DLD1 (cell line): ENCODE results near the gene TMED8.
"Not testable (repeated sequence)": the region's sequence is repeated elsewhere in the genome, so short reads cannot be mapped to it uniquely, and the experiment has no call there.

Experiments used
- in situ Hi-C: cut with HindIII; loops from 2 replicates; pipeline ENCODE4 v1.10.0; 2017; ENCODE audit warnings: low sequenced_read_pairs

The TMED8 gene

DNA sequence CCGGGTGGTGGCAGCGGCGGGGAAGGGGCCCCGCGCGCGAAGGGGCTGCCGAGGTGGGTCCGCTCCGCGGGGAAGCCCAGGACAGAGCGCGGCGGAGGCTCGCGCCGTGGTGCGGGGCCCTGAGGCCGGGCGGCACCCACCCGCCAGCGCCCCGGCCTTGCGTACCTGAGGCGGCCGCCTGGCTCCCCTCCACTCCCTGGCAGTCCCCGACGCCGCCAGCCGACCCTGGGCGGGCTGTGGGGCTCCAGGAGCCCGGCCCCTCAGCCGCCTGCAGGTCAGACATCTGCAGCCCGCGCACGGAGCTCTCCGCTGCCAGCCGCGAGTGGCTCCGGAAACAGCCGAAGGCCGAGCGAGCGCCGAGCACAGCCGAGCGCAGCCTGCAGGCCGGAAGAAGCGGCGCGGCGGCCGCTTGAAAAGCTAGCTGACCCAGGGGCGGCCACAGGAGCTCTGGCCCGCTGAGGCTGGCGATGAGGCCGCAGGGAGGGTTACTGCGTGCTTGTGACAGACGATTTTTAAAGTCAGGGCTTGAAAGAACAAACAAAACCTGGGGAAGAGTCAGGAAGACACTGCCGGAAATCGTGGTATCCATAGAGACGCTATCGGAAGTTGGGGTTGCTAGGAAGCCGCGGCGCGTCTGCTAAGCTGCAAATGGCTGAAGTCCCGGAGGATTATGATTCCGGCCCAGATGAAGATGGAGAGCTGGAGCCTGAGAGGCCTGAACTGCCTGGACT, at the start of gene TMED8, which contains the start of gene SAMD15:
Gene TMED8, minus strand, starts transcription at position 324 of the 731 bp plus-strand sequence. Its CDS starts 41 bp downstream, at position 283.
Gene SAMD15, plus strand, starts transcription at position 609 of the 731 bp plus-strand sequence. Its CDS starts 40 bp downstream, at position 649.
- in situ Hi-C loops, result no loop called here

DNA sequence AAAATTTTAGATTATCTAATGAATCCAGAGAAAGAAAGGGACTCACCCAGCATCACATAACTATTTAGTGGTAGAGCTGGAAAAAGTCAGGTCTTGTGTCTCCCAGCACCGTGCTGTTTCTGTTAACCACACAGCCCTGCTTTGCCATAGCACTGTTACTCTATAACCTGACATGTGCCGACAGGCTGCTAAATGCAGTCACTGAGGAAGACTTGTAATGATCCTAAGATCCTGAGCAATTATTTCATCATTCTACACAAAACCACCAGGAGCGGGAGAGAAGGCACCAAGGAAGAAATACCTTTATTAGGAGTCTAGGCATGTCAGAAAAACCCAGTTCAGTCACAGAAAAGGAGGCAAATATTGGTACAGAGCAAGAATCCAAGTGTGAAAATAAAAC, 49.5 kb upstream of the TMED8 start:
- in situ Hi-C loops, result no loop called here

- in situ Hi-C loops, result no loop called here
These were observed 48.0 kb upstream of the TMED8 start for GRCh38 chr14:77424862-77425261.

GRCh38 chr14:77423423-77423822, 46.5 kb upstream of the TMED8 start, which contains the start of gene NOXRED1:
TSS of gene NOXRED1 (minus strand) at chr14:77423523. CDS start at chr14:77422889, 634 bp downstream.
- in situ Hi-C loops, result no loop called here

DNA sequence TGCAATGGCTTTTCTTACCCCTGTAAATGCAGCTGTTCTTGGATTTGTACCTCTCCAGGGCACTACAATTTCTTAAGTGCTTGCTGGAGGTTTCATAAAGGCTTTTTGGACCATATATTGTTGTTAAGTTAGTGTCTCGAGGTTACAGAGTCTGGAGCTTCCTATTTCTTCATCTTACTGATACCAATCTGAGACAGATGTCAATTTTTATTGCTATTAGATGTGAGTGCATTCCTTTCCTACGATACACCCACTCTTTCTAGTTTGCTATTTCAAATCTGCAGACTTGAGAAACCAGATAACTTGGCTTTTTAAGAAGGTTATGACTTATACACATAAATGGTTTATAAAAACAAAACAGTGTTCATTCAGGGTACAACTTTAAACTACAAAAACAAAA, 44.3 kb upstream of the TMED8 start:
- in situ Hi-C loops, result no loop called here

DNA sequence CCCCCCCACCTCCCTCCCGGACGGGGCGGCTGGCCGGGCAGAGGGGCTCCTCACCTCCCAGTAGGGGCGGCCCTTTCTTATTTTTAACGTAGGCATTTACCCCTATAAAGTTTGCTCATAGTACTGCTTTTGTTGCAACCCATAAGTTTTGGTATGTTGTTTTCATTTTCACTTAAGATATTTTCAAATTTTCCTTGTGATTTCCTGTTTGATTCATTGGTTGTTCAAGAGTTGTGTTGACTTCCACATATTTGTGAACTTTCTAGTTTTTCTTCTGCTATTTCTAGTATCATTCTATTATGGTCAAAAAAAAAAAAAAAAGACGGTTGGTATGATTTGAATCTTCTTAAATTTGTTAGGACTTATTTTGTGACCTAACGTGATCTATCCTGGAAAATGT, 39.9 kb upstream of the TMED8 start:
- in situ Hi-C loops, result no loop called here

DNA sequence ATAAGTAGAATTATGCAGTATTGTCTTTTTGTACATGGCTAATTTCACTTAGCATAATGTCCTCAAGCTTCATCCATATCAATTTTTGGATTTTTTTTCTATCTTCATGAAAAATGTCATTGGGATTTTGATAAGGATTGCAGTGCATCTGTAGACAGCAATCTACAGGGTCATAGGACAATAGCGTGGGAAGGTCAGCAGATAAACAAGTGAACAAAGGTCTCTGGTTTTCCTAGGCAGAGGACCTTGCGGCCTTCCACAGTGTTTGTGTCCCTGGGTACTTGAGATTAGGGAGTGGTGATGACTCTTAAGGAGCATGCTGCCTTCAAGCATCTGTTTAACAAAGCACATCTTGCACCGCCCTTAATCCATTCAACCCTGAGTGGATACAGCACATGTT, 39.2 kb upstream of the TMED8 start:
- in situ Hi-C loops, result not testable (repeated sequence)

- in situ Hi-C loops, result not testable (repeated sequence)
These were observed 38.6 kb upstream of the TMED8 start for GRCh38 chr14:77415403-77416030.

DNA sequence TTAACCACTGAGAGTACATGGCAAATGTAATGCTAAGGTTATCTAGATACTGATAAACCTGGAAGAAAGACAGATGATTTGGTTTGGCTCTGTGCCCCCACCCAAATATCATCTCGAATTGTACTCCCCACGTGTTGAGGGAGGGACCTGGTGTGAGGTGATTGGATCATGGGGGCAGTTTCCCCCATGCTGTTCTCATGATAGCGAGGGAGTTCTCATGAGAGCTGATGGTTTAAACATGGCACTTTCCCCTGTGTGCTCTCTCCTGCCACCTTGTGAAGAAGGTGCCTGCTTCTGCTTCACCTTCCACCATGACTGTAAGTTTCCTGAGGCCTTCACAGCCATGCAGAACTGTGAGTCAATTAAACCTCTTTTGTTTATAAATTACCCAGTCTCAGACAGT, 32.2 kb upstream of the TMED8 start:
- in situ Hi-C loops, result no loop called here

DNA sequence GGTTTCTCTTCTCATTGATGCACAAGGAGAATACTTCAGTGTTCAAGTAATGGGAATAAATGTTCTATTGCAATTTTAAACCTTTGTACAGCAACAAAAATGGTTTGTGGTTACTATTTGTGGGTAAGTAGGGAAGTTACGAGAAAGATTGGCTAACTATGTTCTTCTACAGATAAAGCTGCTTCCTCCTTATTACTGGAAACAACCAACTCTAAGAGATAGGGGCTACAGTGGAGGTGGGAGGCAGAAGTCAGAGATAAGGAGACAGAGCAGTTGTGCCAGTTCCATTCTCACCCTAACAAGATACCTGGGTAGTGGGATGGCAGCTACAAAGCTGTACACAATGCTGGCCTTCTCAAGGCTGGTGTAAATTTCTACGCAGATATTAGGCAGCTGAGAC, 30.3 kb upstream of the TMED8 start:
- in situ Hi-C loops, result no loop called here

GRCh38 chr14:77406718-77407117, 29.8 kb upstream of the TMED8 start:
- in situ Hi-C loops, result no loop called here

- in situ Hi-C loops, result no loop called here
These were observed 29.2 kb upstream of the TMED8 start for GRCh38 chr14:77406086-77406485.

- in situ Hi-C loops, result no loop called here
These were observed 26.9 kb upstream of the TMED8 start for GRCh38 chr14:77403768-77404167.

- in situ Hi-C loops, result no loop called here
These were observed 23.3 kb upstream of the TMED8 start for GRCh38 chr14:77400216-77400615.

DNA sequence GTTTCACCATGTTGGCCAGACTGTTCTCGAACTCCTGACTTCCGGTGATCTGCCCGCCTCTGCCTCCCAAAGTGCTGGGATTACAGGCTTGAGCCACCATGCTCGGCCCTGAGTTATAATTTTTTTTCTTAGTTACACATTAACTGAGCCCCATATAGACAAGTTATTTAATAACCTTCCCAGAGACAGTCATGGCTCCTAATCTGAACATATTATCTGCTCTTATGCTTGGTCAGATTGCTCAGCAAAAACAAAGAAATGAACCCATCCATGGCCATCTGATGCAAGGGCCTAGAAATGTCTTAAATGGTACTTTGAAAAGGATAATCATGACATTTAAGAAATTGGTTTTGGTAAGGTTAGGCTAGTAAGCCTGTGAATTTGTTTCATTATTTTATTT, 13.3 kb upstream of the TMED8 start:
- in situ Hi-C loops, result no loop called here

DNA sequence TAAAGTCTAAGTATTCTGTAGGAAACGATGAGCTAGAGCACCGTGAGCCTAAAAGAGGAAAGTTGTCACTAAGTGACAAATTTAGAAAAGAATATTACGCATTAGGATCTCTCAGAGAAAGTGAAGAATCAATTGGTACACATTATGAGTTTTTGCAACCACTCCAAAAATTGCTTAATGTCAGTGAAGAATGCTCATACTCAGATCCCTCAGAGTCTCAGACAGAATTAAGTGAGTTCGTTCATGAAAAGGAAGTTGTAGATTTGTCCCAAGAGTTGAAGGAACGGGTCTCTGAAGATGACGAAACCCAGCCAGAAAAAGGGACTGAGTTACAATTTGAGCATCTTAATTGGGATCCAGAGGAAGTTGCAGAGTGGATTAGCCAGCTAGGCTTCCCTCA, 1.8 kb upstream of the TMED8 start:
- in situ Hi-C loops, result no loop called here

GRCh38 chr14:77377502-77377844, 579 bp upstream of the TMED8 start:
- in situ Hi-C loops, result no loop called here

DNA sequence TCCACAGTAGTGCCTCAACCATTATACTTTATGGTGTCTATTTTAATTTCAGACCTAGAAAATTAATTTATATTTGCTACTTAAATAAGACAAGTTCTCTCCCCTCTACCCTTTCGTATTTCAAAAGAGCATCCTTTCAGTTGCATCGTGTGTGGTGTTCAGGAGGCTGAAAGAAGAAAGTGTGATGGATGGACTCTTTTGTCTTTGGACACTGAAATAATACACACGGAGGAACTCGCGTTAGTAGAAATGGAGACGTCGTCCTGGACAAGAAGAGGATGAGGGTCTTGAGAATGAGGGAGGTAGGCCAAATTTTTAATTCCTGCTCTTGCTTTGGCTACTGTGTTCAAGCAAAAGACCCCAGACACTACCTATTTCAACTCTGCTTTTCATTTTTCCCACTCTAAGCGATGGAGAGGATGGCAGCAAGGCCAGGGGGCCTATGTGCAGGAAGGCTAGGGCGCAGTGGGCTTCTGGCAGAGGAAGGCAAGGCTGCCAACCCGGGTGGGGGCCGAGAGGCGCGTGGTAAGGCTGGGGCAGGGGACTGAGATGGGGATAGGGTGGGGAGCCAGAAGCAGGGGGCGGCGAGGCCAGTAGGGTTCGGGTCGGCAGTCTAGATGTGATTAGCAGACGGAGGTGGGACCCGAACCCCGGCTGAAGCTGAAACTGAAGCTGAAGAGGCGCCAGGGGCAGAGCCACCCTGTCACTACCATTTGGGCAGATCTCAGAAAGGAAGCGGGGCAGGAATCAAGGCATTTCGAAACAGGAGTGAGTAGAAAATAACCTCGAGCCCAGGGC, 722 bp downstream of the TMED8 start:
- in situ Hi-C loops, result no loop called here

- in situ Hi-C loops, result no loop called here
These were observed 1.5 kb downstream of the TMED8 start for GRCh38 chr14:77375164-77375950.

DNA sequence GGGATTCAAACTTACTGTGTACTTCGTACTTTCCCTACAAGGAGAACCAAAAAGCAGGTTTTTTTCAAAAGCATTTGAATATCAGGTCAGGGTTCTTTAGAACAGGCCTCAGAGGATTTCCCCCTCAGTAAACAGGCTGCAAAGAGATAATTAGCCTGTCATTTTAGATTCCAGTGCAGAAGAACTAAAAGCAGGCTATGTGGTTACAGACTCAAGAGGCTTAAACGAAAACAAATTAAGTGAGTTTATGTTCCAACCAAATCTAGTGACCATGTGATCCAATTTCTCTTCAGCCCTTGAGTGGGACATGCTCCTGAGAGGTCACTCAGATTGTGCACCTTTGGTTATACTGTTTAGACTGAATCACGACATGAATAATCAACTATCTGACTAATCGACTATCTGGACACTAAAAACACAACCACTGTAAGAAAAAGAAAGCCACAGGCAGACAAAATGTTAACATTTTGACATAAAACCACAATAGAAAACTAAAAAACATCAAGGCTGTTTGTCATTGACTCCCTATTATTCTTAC, 4.5 kb downstream of the TMED8 start:
- in situ Hi-C loops, result no loop called here

DNA sequence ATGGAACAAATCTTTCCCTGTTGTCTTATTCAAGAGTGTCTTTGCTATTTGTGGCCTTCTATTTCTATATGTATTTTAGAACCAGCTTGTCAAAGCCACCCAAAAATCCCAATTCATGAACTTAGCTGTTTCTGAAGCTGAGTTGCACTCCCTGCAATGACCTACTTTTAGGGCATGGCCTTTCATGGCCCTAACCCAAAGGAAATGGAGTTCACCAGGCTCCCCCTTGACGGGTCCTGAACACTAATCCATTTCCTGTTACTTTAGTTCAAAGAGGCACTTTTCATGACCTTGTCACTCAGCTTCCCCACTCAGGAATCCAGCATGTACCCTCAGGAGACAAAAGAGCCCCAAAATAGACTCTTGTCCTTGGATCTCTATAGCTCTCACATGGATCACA, 7.6 kb downstream of the TMED8 start:
- in situ Hi-C loops, result no loop called here
